GM18951 (cell line): ENCODE results near the gene EIF6.

Experiments
- POLR2A ChIP-seq: IDR thresholded peaks from 4 replicates; pipeline ENCODE4 v1.6.1; 2011; ENCODE audit warnings: mild to moderate bottlenecking; ENCODE audit not compliant: insufficient read length, insufficient read depth; ENCODE audit errors: extremely low read depth
- in situ Hi-C: fragments of 300-500 bp; cut with MboI; formaldehyde crosslinking; loops from one replicate; pipeline ENCODE4 v1.12.0; 2022; ENCODE audit warnings: low sequenced_read_pairs, mixed read lengths, inconsistent platforms; ENCODE audit not compliant: unreplicated experiment

The EIF6 gene

DNA sequence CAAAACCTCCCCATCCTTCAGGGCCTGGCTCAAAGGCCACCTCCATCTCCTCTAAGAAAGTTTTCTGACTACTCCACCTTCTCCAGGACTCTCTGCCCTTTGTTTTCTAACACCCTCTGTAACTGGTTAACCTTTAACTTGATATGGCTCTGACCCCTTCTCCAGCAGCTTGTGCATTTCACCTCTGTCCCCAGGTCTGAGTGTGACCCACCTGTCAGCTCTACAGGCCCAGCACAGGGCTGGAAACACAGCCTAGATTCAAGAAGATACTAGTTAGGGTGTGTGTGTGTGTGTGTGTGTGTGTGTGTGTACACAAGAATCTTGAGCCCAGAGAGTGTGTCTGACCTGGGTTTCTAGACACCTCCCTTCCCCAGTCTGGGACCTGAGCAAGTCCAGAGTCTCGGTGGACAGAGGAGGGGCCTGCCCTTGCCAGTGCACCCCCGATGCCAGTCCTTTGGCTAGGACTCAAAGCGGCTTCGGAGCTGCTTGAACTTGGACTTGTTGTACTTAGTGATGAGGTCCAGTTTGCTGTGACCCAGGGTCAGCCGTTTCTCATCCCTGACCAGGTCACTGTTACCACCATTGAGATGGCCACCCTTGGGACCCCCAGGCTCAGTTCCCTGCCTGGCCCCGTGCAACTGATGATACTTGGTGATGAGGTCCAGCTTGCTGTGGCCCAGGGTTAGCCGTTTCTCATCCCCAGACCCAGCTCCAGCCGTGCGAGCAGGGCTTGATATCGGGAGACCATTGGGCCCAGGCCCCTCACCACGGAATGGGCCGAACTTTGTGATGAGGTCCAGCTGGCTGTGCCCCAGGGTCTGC is 1.7 kb upstream of the EIF6 start:
- no peak for TF ChIP-seq POLR2A
- in situ Hi-C loops, result no loop called here

GRCh38 chr20:35285806-35286076 is 1.2 kb upstream of the EIF6 start:
- in situ Hi-C loops, result no loop called here
- TF ChIP-seq POLR2A, result no peak

DNA sequence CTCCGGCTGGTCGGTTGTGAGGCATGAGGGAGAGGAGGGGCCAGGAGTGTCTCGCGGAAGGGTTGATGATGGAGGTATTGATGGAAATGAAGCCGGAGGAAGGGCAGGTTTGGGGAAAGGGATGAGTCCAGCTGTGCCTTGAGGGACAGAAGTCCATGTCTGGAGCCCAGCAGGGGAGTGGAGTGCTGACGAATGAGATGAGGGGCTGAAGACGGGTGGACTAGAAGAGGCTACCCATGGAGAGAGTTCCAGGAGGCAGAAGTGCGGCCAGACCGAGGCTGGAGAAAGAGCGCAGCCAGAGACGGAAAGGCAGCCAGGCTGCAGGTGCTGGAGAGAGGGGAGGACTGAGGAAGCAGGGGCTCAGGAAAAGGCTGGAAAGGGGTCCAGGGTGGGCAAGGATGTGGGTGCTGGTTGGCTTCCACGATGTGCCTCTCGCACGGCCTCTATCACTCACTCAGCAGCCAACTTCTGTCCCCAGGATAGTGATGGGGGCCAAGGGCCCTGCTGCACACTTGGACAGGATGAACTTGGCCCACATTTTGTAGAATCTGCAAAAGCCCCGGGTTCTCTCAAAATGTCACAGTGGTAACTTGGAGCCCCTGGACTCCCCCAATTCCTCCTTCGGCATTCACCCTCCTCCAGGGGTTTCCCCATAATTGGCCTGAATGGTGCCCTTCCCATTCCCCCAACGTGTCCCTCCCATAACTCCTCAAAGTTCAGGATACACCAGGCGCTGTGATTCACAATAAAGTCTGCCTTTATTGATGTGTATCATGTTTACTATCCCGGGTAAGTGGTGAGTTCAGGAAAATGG is 627 bp upstream of the EIF6 start:
- no peak for TF ChIP-seq POLR2A
- in situ Hi-C loops, result no loop called here

DNA sequence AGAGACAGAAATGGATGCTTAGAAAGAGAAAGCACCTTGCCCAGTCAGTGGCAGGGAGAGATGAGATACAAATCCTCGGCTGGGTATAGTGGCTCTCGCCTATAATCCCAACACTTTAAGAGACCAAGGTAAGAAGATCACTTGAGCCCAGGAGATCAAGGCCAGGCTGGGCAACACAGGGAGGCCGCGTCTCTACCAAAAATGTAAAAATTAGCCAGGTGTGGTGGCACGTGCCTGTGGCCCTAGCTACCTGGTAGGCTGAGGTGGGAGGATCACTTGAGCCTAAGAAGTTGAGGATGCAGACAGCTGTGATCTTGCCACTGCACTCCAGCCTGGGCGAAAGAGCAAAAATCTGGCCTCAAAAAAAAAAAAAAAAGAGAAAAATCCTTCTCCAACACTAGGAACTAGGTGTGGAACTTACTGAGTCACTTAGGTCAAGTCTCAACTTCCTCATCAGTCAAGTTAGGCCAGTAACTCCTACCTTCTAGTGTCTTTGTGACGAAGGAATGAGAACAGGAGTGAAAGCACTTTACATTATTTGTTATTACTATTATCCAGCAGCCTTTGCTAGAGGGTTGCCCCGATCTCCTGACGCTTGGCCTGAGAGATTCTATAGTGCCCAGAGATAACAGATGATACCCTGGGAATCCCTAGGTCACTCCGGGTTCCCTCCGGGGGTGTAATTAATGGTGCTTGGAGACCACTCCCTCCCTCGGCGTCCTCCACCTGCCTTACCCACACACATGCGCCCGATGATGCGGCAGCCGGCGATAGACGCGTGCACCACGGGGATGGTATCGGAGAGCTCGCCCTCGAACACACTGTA is 918 bp downstream of the EIF6 start:
- TF ChIP-seq POLR2A, result no peak
- in situ Hi-C loops, result no loop called here

GRCh38 chr20:35281506-35282101 is 3.0 kb downstream of the EIF6 start:
- in situ Hi-C loops, result no loop called here

GRCh38 chr20:35280523-35280922 is 4.0 kb downstream of the EIF6 start:
- in situ Hi-C loops, result no loop called here
- TF ChIP-seq POLR2A, result no peak

More at GRCh38 chr20:35281506-35282101, 3.0 kb downstream of the EIF6 start:
- TF ChIP-seq POLR2A, result no peak

GRCh38 chr20:35279533-35280174 is 4.9 kb downstream of the EIF6 start:
- no peak for TF ChIP-seq POLR2A
- in situ Hi-C loops, result no loop called here

GRCh38 chr20:35279040-35279439 is 5.5 kb downstream of the EIF6 start:
- no peak for TF ChIP-seq POLR2A
- in situ Hi-C loops, result no loop called here

GRCh38 chr20:35277531-35278395 is 6.8 kb downstream of the EIF6 start, which contains the start of gene MMP24OS:
Gene MMP24OS (minus strand): TSS chr20:35278122. CDS start chr20:35277929, 193 bp downstream.
- peak; percentile 84 for TF ChIP-seq POLR2A
- in situ Hi-C loops, result no loop called here

DNA sequence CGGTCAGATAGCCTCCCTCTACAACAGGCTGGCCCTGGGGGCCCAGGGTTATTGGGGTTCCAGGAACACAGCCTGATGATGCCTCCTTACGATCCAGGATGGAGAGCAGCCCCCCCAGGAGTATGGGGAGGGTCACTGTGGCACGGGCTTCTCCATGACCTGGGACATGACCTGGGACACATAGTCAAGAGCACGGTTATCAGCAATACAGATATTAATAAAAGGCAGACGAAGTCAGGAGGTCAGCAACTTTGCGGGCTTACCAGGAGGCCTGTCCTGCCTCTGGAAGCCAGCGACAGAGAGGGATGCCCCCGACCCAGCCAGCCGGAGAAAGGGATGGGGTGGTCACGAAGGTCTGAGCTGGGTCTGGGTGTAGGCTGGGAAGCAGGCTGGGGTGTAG is 7.4 kb downstream of the EIF6 start:
- in situ Hi-C loops, result no loop called here
- TF ChIP-seq POLR2A, result no peak

- TF ChIP-seq POLR2A, result no peak
- in situ Hi-C loops, result no loop called here
Measured at GRCh38 chr20:35276408-35276807, 8.2 kb downstream of the EIF6 start.
